Putamen (tissue), 1 donor: ENCODE data around the gene AKT3.

Experiments used
- DNase-seq: peaks from one replicate; pipeline ENCODE4 v3.0.0-alpha.2; 2016; ENCODE audit warnings: low spot score

Gene AKT3

DNA sequence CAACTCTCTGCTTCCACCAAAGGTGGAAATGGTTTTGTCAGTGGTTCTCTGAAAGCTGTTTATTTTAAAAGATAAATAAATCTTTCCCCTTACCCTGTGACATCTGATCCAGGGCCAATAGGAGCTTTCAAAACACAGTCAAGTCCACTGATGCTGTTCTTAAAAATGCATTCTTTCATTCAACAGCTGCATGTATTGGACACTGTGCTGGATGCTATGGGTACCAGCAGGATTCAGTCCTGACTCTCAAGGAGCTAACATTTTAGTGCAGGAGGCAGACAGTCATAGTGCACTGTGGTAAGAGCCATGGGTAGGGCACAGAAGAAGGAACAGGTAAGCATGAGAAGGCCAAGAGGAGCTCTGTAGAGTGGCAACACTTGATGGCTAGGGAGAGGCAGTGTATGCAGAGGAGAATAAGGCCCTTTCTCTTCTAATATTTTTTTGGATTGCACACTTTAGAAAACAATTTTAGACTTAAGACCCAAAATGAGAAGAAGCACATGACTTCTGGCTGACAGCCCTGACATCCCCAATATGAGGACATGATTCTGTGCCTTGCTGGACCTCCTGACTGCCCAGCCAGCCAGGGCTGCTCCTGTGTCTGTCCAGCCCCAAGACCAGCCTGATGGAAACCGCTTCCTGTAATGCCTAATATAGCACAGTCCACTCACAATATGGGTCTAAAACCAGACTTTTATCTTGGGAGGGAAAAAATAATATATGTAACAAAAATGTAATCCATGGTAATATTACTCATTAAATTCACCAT, 386.9 kb downstream of the AKT3 start:
- DNase-seq: no peak

DNA sequence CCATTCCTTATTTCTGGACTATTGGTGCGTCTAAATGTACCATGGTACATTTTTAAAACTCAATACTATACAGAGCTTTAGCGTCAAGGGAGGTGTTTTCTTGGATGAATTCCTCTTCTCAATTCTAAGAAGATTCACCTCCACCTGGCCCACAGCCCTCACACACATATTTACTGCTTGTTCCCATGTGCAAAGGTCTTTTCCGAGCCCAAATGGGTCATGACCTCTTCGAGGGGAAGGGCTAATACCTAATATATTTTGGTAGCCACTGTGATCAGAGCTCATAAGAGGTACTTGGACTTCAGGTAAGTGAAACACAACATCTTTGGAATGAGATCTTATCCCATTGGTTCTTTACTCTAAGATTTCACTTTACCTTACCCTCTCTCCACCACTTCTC, 388.3 kb downstream of the AKT3 start:
- no peak for DNase-seq

DNA sequence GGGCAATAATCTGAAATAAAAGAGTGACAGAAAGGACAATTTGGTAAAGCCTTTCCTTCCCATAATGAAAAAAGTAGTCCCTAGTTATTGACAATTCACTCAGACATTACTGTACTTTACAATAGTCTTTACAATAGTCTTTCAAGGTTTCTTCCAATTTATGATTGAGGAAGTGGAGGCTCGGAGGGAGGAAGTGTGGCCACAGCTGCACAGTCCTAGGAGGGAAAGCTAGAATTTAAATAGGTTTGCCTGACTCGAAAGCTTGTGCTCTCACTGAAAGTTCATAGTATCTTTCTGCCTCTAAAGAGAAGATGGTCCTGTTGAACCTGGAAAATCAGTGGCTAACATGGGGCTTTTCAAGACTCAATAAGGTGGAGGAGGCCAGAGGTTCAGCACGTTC, 391.0 kb downstream of the AKT3 start:
- no peak for DNase-seq

DNA sequence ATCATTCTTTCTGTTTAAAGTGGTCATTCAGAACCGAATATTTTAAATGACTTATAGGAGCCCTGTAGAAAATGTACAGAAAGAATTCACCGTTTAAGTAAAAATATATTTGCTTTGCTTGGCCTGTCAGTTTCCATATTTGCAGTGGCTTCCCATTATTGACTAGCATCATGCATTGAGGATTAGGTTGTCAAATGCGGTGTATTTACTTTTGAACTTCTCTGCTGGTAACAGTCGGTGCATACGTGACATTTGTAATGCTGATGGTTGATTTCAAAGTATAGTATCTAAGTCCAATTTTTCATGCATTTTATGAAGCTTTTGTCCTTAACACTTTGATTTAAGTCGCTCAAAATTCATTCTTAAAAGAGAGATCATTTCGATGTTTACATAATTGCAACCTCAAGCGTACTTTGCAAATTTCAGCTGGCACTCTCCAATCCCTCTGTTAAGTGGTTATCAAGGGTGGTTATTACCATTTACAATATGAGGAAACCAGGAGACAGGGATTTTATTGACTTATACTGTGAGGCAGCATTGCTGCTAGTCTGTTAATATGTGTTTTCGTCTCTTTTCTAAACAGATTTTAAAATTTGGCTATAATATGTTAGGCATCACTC, 392.6 kb downstream of the AKT3 start:
- DNase-seq: no peak

DNA sequence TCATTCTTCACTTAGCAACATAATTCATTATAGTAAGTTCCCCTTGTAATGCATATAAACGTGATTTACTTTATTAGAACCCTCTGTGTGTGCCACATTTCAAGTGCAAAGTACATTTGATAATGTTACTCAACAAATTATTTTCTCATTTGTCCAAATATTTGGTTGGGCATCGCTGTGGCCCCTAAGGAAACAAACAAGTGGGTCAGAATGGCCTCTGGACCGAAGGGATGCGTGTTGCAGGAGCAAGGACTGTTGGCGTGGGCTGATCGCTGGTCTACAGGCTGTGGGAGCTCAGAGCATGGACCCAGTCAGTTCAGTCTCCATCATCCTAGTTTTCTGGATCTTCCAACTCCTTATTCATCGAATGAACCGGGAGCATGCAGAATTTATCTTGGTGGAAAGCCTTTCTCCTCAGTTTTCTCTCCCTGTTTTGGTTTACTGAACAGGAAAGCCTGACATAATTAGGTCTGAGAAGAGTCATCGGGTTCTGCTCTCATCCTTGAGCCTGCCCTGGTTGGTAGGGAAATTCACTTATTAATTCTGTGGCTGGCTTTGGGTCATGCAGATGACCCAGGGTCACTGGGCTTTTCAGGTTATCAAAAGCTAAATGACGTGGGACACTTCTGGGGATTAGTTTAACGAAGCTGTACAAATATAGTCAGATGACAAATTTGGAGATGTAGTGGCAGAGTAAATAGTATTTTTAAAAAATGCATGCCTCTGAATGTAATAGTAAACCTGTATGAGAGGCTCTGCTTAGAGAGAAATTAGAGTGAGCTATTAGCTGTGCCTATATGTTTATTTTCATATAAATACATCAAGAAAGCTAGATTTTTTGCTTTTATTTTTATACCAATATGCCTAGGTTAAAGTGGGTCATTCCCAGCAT, 394.0 kb downstream of the AKT3 start:
- DNase-seq: no peak

DNA sequence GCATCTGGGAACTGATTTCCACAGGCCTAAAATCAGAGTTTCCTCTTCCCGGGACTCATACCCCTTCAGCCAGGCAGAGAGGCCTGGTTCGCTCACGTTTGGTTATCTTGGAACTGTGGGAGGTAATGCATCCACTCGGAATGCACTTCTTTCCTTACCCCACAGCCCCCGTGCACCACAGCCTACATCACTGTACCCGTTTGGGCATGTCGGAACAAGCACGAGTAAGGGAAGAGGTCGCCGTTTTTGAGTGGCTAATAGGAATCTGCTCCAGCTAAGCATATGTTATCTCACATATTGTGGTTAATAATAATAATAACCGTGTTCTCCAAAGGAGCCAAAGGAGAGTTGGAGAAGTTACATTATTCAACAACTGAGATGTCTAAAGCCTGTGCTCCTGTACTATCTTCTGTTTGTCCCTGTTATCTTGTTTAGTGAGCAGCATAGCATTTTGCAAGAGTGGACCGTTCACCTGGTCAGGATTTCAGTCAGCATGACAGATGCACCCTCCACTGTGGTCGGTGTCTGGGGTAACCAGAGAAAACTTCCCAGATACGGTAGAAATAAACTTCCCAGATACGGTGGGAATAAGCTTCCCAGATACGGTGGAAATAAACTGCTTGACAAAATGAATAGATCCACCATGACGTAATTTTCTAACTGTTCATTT, 395.6 kb downstream of the AKT3 start:
- no peak for DNase-seq

DNA sequence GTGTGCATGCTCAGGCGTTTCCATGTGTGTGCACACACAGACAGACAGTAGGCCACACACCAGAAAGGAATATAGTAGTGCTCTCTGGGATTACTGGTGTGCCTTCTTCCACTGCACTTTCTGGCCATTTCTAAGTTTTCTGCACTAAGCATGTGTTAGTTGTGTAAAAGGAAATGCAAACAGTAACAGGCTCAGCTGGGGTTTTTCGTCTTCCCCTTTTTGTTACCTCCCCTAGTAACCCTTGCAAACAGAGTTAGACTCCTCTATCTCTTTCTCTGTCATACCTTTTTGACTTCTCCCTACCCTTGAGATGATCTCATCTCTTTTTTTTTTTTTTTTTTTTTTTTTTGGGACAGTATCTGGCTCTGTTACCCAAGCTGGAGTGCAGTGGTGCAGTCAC, 398.0 kb downstream of the AKT3 start:
- DNase-seq: no peak

DNA sequence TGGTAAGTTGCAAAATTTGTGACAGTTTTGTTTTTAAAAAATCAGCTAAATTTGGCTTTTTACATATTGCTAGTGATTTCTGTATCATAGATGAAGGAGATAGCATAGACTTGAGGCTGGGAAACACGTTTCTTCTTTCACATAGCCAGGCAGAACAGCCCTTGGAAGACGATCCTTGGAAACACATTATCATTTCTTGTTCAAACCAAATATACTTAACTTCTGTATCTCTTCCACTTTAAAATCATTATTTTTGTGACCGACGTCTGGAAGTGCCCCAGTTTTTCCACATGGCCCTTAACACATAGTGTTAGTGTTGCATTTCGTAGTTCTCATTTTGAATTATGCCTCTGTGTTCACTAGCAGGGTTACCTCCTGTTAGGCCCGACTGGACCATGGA, 400.7 kb downstream of the AKT3 start:
- no peak for DNase-seq

DNA sequence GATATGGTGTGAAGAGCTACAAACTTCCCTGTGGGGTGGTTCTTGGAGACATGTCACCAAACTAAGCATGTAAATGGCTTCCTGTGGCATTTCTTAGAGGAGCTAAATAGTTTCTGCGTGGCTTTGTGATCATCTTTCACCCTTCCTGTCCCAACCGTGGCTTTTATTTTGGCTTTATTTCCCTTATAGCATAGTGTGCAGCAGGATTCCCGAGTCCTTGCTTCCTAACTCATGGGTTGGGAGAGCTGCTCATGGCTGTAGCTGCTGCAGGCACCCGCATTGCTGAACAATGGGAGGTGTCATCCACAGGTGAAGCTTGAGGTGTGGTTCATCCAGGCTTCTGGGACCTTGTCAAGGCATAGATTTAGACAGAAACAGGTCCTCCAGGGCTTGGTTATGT, 402.2 kb downstream of the AKT3 start:
- no peak for DNase-seq

DNA sequence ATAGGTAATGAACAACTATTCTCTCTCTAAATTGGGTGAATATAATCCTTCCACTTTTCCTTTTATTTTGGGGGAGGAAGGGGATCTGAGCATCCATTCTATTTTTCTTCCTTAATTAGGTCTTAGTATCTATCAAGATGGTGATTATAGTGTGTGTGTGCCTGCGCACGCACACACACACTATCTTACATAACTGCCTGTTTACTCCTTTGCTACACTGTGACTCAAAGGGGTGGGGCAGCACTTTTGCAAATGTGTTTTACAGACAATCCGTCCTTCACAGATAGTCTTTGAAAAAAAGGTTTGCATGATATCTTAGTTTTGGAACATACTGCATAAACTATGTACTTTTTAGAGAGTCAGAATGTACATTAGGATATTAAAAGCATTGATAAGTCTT, 402.7 kb downstream of the AKT3 start:
- no peak for DNase-seq

DNA sequence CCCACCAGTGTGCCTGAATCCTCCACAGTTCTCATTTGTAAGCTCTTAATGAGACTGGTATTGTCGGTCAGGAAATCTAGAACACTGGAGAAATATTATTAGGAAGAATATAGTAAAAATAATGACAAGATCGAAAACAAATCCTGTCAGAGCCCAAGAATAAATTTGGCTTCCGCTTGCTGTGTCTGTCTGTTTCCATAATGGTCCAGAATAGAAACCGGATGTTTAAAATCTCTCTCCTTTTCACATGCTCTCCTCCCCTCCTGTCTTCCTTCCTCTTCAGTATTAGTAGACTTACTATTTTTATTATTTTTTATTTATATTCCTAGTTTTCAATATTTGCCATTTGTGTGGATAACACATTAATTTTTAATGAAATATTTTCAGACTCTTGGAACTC, 406.5 kb downstream of the AKT3 start:
- DNase-seq: no peak

DNA sequence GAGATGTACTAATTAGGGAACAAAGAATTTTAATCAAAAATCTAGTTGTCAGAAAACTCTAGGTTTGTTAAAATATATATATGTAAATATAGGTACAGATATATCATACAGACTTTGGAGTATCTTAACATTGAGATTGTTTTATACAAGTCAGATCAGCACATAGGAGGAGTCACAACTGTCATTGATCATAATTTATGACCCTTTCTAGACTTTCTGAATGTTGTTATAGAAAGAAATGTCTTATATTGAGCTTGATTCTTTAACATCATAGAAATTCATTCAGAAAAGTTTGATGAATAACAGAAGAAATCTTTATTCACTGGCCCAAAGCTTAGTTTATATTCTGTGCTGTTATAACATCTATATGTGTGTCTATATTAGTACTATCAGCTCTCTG, 408.4 kb downstream of the AKT3 start:
- no peak for DNase-seq

DNA sequence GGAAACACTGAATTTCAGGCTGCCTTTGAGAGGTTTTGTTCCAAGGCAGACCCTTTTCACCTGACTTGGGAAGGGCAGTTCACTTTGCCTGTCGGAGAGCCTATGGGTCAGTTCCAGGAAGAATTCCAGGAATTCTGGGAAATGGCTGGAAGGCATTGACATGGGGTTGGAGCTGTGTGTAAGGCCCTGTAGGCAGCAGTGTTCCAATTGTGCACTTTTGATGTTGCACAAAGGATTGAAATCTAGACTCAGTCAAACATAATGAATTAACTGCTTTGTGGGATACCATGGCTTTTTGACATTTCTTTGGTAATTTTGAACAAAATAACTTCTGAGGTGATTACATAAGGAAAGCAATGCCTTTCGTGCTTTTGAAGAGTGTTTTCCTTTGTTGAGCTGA, 409.6 kb downstream of the AKT3 start:
- no peak for DNase-seq

DNA sequence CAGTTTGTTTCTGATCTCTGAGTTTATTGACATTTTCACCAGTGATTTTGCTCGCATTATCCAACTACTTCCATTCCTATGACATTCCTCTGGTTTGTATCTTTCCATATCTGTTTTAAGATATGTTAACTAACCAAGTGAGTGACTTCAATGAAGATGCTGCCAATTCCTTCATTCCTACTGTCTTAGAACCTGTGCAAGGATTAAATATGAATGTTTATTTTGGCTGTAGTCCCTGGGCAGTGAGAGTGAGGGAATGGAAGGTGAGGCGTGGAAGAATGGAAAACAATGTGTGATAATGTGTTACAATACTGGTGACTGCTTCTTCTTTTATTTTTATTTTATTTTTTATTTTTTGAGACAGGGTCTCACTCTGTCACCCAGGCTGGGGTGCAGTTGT, 411.2 kb downstream of the AKT3 start:
- DNase-seq: no peak
